ENCODE data around the gene AGBL1. TPM values are rescaled to one million over a fixed set of nuclear protein-coding genes. Genes with fewer than 3 reads are reported as not detected.

The AGBL1 gene
- total and polyA plus RNA-seq, 2 experiments from 2014 or later: 0.06 to 0.11 TPM

DNA sequence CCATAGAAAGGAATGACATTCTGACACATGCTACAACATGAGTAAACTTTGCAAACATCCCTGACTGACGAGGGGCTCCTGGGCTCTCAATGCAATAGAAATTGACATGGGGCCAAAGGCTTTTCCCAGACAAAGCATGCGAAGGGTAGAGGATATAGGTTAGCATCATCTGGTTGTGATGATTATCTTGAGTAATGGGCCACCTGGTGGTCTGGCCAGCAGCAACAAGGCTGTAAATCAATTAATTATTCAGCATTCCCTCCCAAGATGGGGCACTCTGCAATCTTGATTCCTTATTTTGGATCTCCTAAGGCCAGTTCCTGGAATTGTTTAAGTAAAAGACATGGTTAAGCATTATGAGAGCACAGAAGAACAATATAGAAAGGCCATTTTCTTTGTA lies 99.2 kb downstream of the AGBL1 start:
- no peaks in the 10 kb centered on the region for H3K9me3 ChIP-seq (ENCODE audit: low read depth)
- H3K4me1 ChIP-seq (ENCODE audit: low read depth): no peaks in the 10 kb centered on the region
- H3K27ac ChIP-seq: no peak overlapping the region
- H3K36me3 ChIP-seq: no peaks in the 10 kb centered on the region
- no peaks in the 10 kb centered on the region for H3K27me3 ChIP-seq
- no peak for DNase-seq (ENCODE audit: low read depth in 1 of 2, low spot score in 1 of 2)
- no peak for TF ChIP-seq CTCF (IDR thresholded peaks at IDR 0.05; ENCODE audit: low read depth, low read length)
- no peak overlapping the region for H3K4me3 ChIP-seq

GRCh38 chr15:86183596-86184491 lies 104.2 kb downstream of the AGBL1 start:
- DNase-seq (ENCODE audit: low read depth in 1 of 2, low spot score in 1 of 2): no peak
- Histone ChIP-seq H3K27me3 (no peaks in the 10 kb centered on the region), H3K9me3 (ENCODE audit: low read depth) (no peaks in the 10 kb centered on the region), H3K4me1 (ENCODE audit: low read depth) (no peaks in the 10 kb centered on the region), H3K27ac (no peak overlapping the region), H3K4me3 (no peak overlapping the region), H3K36me3 (no peaks in the 10 kb centered on the region)
- no peak for TF ChIP-seq CTCF (IDR thresholded peaks at IDR 0.05; ENCODE audit: low read depth, low read length)

- TF ChIP-seq CTCF (IDR thresholded peaks at IDR 0.05; ENCODE audit: low read depth, low read length): no peak
- no peak for DNase-seq (ENCODE audit: low read depth in 1 of 2, low spot score in 1 of 2)
- Histone ChIP-seq H3K4me3 (no peak overlapping the region), H3K36me3 (no peaks in the 10 kb centered on the region), H3K27ac (no peak overlapping the region), H3K27me3 (peaks cover 2% of the 10 kb centered on the region), H3K9me3 (ENCODE audit: low read depth) (no peaks in the 10 kb centered on the region), H3K4me1 (ENCODE audit: low read depth) (no peaks in the 10 kb centered on the region)
Measured at GRCh38 chr15:86193716-86194380, 114.2 kb downstream of the AGBL1 start.

DNA sequence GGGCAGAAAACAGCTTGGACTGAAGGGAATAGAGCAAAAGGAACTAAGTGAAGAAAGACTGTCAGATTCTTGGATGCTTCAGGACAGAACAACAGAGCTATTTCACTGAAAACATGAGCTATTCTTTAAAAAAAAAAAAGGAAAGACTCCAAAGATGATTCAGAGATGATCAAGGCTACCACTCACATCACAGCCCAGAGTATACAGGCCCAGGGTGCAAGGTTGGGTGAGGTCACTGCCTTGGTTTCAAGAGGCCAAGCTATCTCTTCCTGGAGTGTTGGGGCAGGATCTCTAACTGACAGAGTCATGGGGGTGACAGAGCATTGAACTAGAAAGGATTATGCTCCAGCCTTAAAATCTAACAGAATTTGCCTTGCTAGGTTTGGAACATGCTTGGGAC lies 118.1 kb downstream of the AGBL1 start:
- Histone ChIP-seq H3K27ac (no peak overlapping the region), H3K27me3 (peaks cover 2% of the 10 kb centered on the region), H3K36me3 (no peaks in the 10 kb centered on the region), H3K9me3 (ENCODE audit: low read depth) (no peaks in the 10 kb centered on the region), H3K4me1 (ENCODE audit: low read depth) (no peaks in the 10 kb centered on the region), H3K4me3 (no peak overlapping the region)
- TF ChIP-seq CTCF (IDR thresholded peaks at IDR 0.05; ENCODE audit: low read depth, low read length): no peak
- DNase-seq (ENCODE audit: low read depth in 1 of 2, low spot score in 1 of 2): no peak

GRCh38 chr15:86199467-86200145 lies 119.9 kb downstream of the AGBL1 start:
- Histone ChIP-seq H3K4me3 (no peak overlapping the region), H3K9me3 (ENCODE audit: low read depth) (no peaks in the 10 kb centered on the region), H3K4me1 (ENCODE audit: low read depth) (no peaks in the 10 kb centered on the region), H3K36me3 (no peaks in the 10 kb centered on the region), H3K27ac (no peak overlapping the region), H3K27me3 (peaks cover 2% of the 10 kb centered on the region)
- TF ChIP-seq CTCF (IDR thresholded peaks at IDR 0.05; ENCODE audit: low read depth, low read length): no peak
- DNase-seq (ENCODE audit: low read depth in 1 of 2, low spot score in 1 of 2): no peak

Measured in cardiac muscle cell (in vitro differentiated cells and primary cell).